GM12865 (cell line): ENCODE results near the gene MACF1.

Experiments
- DNase-seq: peaks from one replicate; pipeline ENCODE4 v3.0.0; 2010; ENCODE audit warnings: low read depth
- H3K4me3 ChIP-seq: 2 replicates; pipeline ENCODE4 v1.5.1; 2011; ENCODE audit warnings: mild to moderate bottlenecking, low read depth, low read length, control low read depth
- TF ChIP-seq, protein P1 (sequence below): IDR thresholded peaks from 2 replicates; pipeline ENCODE4 v1.5.1; 2011; ENCODE audit warnings: low read length, control low read depth, low read depth, inconsistent platforms; ENCODE audit not compliant: insufficient read depth; ENCODE audit errors: missing control alignments

The MACF1 gene

DNA sequence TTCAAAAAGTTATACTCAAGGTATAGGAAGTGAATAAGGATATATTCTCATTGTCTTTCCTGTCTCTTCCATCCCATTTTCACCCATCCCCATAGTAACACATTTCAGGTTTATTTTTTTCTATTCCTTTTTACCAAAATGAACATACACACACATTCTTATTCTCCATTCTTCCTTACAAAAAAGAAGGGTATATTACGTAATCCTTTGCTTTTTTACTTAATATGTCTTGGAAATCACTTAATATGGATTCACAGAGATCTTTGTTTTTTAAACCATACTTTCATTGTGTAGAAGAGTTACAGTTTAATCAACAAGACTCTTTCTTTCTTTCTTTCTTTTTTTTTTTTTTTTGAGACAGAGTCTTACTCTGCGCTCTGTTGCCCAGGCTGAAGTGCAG, 158.8 kb downstream of the MACF1 start:
- TF ChIP-seq, protein P1, sequence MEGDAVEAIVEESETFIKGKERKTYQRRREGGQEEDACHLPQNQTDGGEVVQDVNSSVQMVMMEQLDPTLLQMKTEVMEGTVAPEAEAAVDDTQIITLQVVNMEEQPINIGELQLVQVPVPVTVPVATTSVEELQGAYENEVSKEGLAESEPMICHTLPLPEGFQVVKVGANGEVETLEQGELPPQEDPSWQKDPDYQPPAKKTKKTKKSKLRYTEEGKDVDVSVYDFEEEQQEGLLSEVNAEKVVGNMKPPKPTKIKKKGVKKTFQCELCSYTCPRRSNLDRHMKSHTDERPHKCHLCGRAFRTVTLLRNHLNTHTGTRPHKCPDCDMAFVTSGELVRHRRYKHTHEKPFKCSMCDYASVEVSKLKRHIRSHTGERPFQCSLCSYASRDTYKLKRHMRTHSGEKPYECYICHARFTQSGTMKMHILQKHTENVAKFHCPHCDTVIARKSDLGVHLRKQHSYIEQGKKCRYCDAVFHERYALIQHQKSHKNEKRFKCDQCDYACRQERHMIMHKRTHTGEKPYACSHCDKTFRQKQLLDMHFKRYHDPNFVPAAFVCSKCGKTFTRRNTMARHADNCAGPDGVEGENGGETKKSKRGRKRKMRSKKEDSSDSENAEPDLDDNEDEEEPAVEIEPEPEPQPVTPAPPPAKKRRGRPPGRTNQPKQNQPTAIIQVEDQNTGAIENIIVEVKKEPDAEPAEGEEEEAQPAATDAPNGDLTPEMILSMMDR: no peak
- DNase-seq: no peak
- no peak overlapping the region for H3K4me3 ChIP-seq

DNA sequence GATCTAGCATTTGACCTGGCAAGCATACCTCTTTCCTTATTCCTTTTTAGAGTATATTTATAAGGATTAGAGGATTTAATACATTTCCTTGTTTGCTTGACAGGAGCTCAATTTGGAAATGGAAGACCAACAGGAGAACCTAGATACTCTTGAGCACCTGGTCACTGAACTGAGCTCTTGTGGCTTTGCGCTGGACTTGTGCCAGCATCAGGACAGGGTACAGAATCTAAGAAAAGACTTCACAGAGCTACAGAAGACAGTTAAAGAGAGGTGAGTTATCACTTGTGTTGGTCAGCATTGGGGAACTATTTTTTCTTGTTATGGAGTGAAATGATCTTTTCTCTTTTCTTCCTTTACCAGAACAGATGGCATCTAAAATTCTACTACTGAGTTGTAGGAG, 163.6 kb downstream of the MACF1 start:
- TF ChIP-seq, protein P1: no peak
- no peak for DNase-seq
- H3K4me3 ChIP-seq: no peak overlapping the region

DNA sequence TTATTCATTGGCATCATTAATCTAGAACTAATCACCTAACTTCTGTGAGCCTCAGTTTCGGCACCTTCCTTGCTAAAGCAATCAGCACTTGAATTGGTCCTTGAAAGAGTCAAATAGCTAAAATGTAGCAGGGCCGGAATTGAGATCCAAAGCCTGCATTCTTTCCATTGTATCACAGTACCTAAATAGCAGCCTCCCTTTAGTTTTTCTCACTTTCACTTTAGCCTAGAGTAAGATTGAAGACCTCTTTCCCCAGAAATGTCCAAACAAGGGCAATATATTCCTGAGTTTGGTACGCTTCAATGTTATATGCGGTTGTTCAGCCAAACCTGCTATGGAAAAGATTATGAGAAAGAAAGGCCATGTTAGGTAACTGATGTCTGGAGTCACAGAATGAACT, 165.1 kb downstream of the MACF1 start:
- TF ChIP-seq, protein P1: no peak
- no peak for DNase-seq
- H3K4me3 ChIP-seq: no peak overlapping the region

DNA sequence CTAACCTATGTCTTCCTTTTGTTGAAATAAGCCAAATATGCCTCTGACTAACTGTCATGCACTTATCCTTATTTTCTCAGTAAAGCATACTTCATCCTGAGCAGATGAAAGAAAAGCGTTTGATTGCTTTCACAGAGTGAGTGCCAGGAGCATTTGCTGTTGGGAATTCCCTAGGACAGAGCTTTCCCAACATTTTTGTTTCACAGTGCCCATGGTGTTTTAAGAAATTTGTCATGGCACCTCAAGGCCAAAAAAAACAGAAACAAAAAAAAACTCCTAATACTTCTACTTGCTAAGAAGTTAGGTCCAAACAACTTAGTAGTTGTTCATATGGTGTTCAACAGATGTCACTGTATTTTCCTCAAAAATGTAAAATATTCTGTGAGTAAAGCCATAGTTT, 166.1 kb downstream of the MACF1 start:
- TF ChIP-seq, protein P1: no peak
- H3K4me3 ChIP-seq: no peak overlapping the region
- DNase-seq: no peak

DNA sequence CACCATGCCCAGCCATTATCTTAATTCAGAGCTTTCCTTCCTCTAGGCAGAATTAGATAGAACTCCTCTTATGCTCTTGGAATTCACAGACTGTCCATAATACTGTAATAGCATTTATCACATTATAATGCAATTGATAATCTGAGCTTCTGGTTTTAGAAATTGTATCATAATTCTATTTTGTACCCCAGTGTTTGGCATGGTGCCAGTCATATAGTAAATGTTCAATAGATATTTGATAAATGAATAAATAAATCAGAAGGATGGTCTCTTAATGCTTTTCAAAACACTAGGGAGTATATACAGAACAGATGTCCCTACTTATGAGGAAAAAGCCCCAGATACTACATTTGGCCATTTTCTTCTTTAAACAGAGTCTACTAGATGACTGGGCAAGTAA, 167.6 kb downstream of the MACF1 start:
- TF ChIP-seq, protein P1: no peak
- no peak for DNase-seq
- no peak overlapping the region for H3K4me3 ChIP-seq

DNA sequence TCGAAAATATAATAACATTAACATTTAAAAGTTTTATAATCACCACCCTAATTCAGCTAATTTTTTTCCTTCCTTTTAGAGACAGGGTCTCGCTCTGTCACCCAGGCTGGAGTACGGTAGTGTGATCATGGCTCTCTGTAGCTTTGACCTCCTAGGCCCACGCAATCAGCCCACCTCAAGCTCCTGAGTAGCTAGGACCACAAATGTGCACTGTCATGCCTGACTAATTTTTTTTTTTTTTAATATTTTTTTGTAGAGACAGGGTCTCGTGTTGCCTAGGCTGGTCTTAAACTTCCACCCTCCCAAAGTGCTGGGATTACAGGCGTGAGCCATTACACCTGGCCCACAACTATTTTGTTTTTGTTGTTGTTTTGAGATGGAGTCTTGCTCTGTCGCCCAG, 172.2 kb downstream of the MACF1 start:
- no peak overlapping the region for H3K4me3 ChIP-seq
- no peak for DNase-seq
- TF ChIP-seq, protein P1: no peak

DNA sequence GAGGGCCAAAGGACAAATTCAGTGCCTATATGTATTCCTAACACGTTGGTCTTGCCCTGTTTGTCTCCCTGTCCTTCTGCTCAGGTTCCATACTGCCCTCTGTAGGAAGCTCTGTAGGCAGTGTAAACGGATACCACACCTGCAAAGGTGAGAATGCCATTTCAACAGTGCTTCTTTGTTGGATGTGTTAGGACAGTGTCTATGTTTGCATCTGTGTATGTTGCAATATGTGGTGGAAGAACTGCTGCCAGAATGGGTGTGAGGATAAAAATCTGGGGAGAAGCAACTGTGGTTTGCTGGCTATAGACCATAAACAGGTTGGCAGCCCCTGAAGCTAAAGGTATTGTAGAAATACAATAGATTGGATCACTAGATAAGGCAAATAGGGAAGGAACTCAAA, 173.9 kb downstream of the MACF1 start:
- no peak overlapping the region for H3K4me3 ChIP-seq
- peak; percentile 12 for DNase-seq
- TF ChIP-seq, protein P1: peak; percentile 35
